Sigmoid colon (tissue), 7 donors: ENCODE results near the gene HARS2. TPM values are rescaled to one million over a fixed set of nuclear protein-coding genes. Genes with fewer than 3 reads are reported as not detected.
"Not testable (repeated sequence)": the region's sequence is repeated elsewhere in the genome, so short reads cannot be mapped to it uniquely, and the experiment has no call there.

ENCODE experiments used
- DNase-seq: peaks from one replicate; pipeline ENCODE4 v3.0.0-alpha.2; 2019
- H3K27ac ChIP-seq, 4 donors: fragments of 200-600 bp; sonication (generic); one replicate each; pipeline ENCODE4 v1.5.1; 2016 to 2019; ENCODE audit warnings: mild to moderate bottlenecking in 1 of 4
- H3K27me3 ChIP-seq, 3 donors: fragments of 200-600 bp; sonication (generic); one replicate each; pipeline ENCODE4 v1.5.1; 2019; ENCODE audit warnings: mild to moderate bottlenecking in 1 of 3
- H3K36me3 ChIP-seq, 4 donors: fragments of 200-600 bp; sonication (generic); one replicate each; pipeline ENCODE4 v1.5.1; 2016 to 2019
- H3K4me1 ChIP-seq, 4 donors: fragments of 200-600 bp; sonication (generic); one replicate each; pipeline ENCODE4 v1.5.1; 2017 to 2019
- H3K4me3 ChIP-seq, 4 donors: fragments of 200-600 bp; sonication (generic); one replicate each; pipeline ENCODE4 v1.5.1; 2017 to 2019; ENCODE audit warnings: mild to moderate bottlenecking in 2 of 4, moderate library complexity in 1 of 4
- H3K9me3 ChIP-seq, 4 donors: fragments of 200-600 bp in 3 of 4; sonication (generic) in 3 of 4; one replicate each; pipeline versions ENCODE4 v1.5.1 to v1.6.1; 2013 to 2019
- EP300 ChIP-seq, 4 donors: sonication (generic); formaldehyde crosslinking; IDR thresholded peaks; one replicate each; pipeline ENCODE4 v1.6.1; 2017; ENCODE audit warnings: antibody characterized with exemption in 4 of 4
- POLR2A ChIP-seq, 2 donors: fragments of 450-650 bp; IDR thresholded peaks; one replicate each; pipeline ENCODE4 v1.6.1; 2016; ENCODE audit warnings: antibody characterized with exemption in 2 of 2, mild to moderate bottlenecking in 2 of 2, moderate library complexity in 2 of 2
- POLR2AphosphoS5 ChIP-seq, 4 donors: sonication (generic); formaldehyde crosslinking; IDR thresholded peaks; one replicate each; pipeline ENCODE4 v1.6.1; 2017; ENCODE audit warnings: antibody characterized with exemption in 4 of 4
- WGBS, 2 donors: extraction: QIAGEN DNeasy Blood & Tissue Kit; methylation state at CpG; one replicate each; pipeline ENCODE4 v1.1.7; 2013; 5-methylcytosine and 5-hydroxymethylcytosine counted together
- intact Hi-C: fragments of 100-400 bp; cut with DNase I; formaldehyde crosslinking; loops from one replicate; pipeline ENCODE4 v1.15.1; 2023
- polyA plus RNA-seq, 3 donors: library from polyadenylated mRNA; stranded (reverse); fragments of 200-250 nt; gene quantifications; one replicate each; pipeline ENCODE4 v1.2.3, GENCODE V29; 2013
- total RNA-seq, 4 donors: library from RNA; depleted of rRNA; stranded (reverse); fragments of >200 nt; gene quantifications; one replicate each; pipeline ENCODE4 v1.1.0, GENCODE V29; 2016
- TF ChIP-seq, protein P1 (sequence below), 4 experiments: fragments of 450-650 bp in 3 of 4; fragments of 200-600 bp in 1 of 4; IDR thresholded peaks; one replicate each; pipeline ENCODE4 v1.5.1; 2016 to 2019; ENCODE audit warnings: antibody characterized with exemption in 4 of 4, mild to moderate bottlenecking in 3 of 4, moderate library complexity in 2 of 4
- donor health status: healthy with polysubstance abuse.
- donor health status: Bipolar disorder and iron deficiency.
- donor health status: healthy.

HARS2 gene
- total and polyA plus RNA-seq, 7 donors, result 18.2 to 34.7 (median 19.4) TPM

DNA sequence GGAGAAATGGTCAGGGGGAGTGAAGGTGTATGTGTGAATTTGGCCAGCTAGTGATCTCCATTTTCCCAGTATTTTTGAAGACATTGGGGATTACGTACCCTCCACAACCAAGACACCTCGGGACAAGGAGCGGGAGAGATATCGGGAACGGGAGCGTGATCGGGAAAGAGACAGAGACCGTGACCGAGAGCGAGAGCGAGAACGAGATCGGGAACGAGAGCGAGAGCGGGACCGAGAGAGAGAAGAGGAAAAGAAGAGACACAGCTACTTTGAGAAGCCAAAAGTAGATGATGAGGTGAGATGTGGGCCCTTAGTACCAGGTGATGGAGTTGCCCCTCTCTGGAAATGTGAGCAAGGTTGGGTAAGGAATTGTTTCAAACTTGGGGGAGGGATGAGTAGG, 32.4 kb upstream of the HARS2 start:
- Histone ChIP-seq H3K27me3 (no peaks in the 10 kb centered on the region), H3K27ac (no peak overlapping the region), H3K4me3 (no peak overlapping the region), H3K9me3 (no peaks in the 10 kb centered on the region), H3K4me1 (peaks cover 0 to 3% (median 3%) of the 10 kb centered on the region in 4 donors), H3K36me3 (peaks cover 53 to 93% (median 84%) of the 10 kb centered on the region in 4 donors)
- DNase-seq, result no peak
- WGBS, 2 donors, result 98% methylated on average over 17 of the region's 17 CpGs
- no peak for TF ChIP-seq POLR2A (IDR thresholded peaks at IDR 0.05)
- no peak for TF ChIP-seq EP300 (IDR thresholded peaks at IDR 0.05)
- TF ChIP-seq POLR2AphosphoS5 (IDR thresholded peaks at IDR 0.05), result no peak
- TF ChIP-seq, protein P1, sequence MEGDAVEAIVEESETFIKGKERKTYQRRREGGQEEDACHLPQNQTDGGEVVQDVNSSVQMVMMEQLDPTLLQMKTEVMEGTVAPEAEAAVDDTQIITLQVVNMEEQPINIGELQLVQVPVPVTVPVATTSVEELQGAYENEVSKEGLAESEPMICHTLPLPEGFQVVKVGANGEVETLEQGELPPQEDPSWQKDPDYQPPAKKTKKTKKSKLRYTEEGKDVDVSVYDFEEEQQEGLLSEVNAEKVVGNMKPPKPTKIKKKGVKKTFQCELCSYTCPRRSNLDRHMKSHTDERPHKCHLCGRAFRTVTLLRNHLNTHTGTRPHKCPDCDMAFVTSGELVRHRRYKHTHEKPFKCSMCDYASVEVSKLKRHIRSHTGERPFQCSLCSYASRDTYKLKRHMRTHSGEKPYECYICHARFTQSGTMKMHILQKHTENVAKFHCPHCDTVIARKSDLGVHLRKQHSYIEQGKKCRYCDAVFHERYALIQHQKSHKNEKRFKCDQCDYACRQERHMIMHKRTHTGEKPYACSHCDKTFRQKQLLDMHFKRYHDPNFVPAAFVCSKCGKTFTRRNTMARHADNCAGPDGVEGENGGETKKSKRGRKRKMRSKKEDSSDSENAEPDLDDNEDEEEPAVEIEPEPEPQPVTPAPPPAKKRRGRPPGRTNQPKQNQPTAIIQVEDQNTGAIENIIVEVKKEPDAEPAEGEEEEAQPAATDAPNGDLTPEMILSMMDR (IDR thresholded peaks at IDR 0.05), result no peak
- intact Hi-C loops, result no loop called here

DNA sequence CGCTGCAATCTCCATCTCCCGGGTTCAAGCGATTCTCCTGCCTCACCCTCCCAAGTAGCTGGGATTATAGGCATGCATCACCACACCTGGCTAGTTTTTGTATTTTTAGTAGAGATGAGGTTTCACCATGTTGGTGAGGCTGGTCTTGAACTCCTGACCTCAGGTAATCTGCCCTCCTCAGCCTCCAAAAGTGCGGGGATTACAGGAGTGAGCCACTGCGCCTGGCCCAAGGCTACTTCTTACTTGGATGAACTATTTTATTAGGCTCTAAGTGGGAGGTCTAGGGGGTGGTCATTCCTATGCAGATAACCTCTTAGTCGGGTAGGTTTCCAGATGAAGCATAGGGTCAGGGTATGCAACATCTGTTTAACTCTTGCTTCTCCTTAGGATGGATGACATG, 30.9 kb upstream of the HARS2 start:
- H3K36me3 ChIP-seq, result peaks cover 42 to 78% (median 71%) of the 10 kb centered on the region in 4 donors

DNA sequence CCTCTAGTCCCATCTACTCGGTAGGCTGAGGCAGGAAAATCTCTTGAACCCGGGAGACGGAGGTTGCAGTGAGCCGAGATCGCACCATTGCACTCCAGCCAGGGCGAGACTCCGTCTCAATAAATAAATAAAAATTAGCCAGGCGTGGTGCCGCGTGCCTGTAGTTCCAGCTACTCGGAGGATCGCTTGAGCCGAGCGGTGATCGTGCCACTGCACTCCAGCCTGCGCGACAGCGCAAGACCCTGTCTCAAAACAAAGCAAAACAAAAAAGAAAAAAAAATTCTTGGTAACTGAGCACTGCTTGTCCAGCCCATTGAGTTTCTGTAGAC, 27.3 kb upstream of the HARS2 start:
- Histone ChIP-seq H3K27me3 (no peaks in the 10 kb centered on the region), H3K9me3 (no peaks in the 10 kb centered on the region), H3K27ac (peak overlapping the region; percentile 84 to 91 (median 86)), H3K36me3 (peaks cover 29 to 53% (median 44%) of the 10 kb centered on the region in 4 donors), H3K4me3 (peak overlapping the region; percentile 57 to 89 (median 75)), H3K4me1 (peaks cover 0 to 25% (median 22%) of the 10 kb centered on the region in 4 donors)
- 4 to 17% methylated on average over 18 of the region's 18 CpGs for WGBS, 2 donors
- DNase-seq, result no peak
- TF ChIP-seq, protein P1 (IDR thresholded peaks at IDR 0.05), result no peak
- no peak for TF ChIP-seq EP300 (IDR thresholded peaks at IDR 0.05)
- TF ChIP-seq POLR2AphosphoS5 (IDR thresholded peaks at IDR 0.05), result no peak
- no peak for TF ChIP-seq POLR2A (IDR thresholded peaks at IDR 0.05)
- intact Hi-C loops, result loop anchor here (2.0 kb wide), 2 partner anchors 15 to 27 kb away; partner anchors contain the start of genes HARS1 and HARS2

More for the DNA sequence above, 30.9 kb upstream of the HARS2 start:
- H3K4me3 ChIP-seq, H3K9me3 ChIP-seq, H3K27ac ChIP-seq, DNase-seq, H3K27me3 ChIP-seq, intact Hi-C loops: not testable (repeated sequence)
- 90 to 94% methylated on average over 6 of the region's 6 CpGs for WGBS, 2 donors
- H3K4me1 ChIP-seq, result peaks cover 0 to 10% (median 9%) of the 10 kb centered on the region in 4 donors

DNA sequence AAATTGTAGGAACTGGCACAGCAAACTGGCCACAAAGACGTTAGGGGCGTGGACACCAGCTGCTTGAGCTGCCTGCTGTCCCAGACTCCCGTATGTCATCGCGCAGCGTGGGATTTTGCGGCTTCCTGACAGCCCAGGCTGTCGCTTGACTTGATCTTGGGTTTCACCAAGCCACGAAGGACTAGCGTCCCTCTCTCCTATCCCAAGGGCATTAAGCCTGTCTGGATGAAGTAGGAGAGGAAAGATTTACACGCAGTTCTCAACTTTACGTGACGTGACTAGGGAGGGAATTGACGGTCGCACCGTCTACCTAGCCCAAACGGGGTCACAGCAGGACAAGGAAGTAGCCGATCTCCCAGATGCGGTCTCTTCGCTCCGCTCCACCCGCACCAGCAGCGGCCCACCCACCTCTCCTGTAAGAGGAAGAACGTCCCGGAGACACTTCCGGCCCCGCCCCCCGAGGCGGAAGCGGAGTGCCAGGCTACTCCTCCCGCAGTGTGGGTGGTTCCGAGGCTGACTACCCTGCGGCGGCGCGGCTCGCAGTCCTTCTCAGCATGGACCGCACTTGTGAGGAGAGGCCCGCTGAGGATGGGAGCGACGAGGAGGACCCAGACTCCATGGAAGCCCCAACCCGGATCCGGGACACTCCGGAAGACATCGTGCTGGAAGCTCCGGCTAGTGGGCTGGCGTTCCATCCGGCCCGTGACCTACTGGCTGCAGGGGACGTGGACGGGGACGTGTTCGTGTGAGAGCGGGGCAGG, 26.7 kb upstream of the HARS2 start, which contains the start of gene WDR55:
Gene WDR55, plus strand, starts transcription at position 546 of the 761 bp plus-strand sequence. Its CDS starts 9 bp downstream, at position 555.
- Histone ChIP-seq H3K9me3 (no peaks in the 10 kb centered on the region), H3K4me3 (peak within 1 kb of the TSS; percentile 57 to 89 (median 75)), H3K36me3 (peaks cover 29 to 53% (median 44%) of the 10 kb centered on the region in 4 donors), H3K27me3 (no peaks in the 10 kb centered on the region), H3K27ac (peak within 1 kb of the TSS; percentile 84 to 91 (median 86)), H3K4me1 (peaks cover 0 to 25% (median 22%) of the 10 kb centered on the region in 4 donors)
- peak; percentile 98 for DNase-seq
- WGBS, 2 donors, result 0% methylated on average over 54 of the region's 54 CpGs
- intact Hi-C loops, result loop anchor here (2.0 kb wide), 2 partner anchors 16 to 26 kb away; partner anchors contain the start of genes HARS1 and HARS2
- TF ChIP-seq, protein P1 (IDR thresholded peaks at IDR 0.05), result no peak
- TF ChIP-seq POLR2AphosphoS5 (IDR thresholded peaks at IDR 0.05), result peak; percentile 84 to 92 (median 90)
- peak; percentile 71 to 86 for TF ChIP-seq POLR2A (IDR thresholded peaks at IDR 0.05)

DNA sequence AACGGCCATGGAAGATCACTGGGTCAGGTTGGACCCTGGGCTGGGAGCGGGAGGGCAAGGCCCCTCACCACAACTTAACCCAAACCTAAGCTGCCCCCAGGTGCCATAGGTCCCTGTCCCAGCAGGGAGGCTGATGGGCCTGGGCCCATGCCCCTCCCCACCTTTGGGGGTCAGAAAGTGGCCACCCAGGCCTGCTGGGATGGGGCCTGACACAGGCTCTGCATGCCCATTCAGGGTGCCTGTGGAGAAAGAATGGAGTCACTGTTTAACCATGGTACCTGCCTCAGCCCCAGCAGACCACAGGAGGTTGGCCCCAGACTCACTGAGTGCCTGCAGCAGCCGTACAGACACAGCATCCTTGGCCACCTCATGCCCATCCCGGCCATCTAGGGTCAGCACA, 20.2 kb upstream of the HARS2 start:
- H3K36me3 ChIP-seq, result peaks cover 24 to 62% (median 38%) of the 10 kb centered on the region in 4 donors

More for the DNA sequence above, 20.2 kb upstream of the HARS2 start:
- H3K9me3 ChIP-seq, DNase-seq, H3K27me3 ChIP-seq, intact Hi-C loops, H3K27ac ChIP-seq, H3K4me3 ChIP-seq: not testable (repeated sequence)
- 86 to 99% methylated on average over 4 of the region's 4 CpGs for WGBS, 2 donors
- H3K4me1 ChIP-seq, result peaks cover 0 to 15% (median 9%) of the 10 kb centered on the region in 4 donors
